Germinal center (tissue), 1 donor: ENCODE data around the gene ATP10A.

Experiments
- DNase-seq: peaks from one replicate; pipeline ENCODE4 v3.0.0; 2012; ENCODE audit warnings: mixed read lengths, low spot score

The ATP10A gene

DNA sequence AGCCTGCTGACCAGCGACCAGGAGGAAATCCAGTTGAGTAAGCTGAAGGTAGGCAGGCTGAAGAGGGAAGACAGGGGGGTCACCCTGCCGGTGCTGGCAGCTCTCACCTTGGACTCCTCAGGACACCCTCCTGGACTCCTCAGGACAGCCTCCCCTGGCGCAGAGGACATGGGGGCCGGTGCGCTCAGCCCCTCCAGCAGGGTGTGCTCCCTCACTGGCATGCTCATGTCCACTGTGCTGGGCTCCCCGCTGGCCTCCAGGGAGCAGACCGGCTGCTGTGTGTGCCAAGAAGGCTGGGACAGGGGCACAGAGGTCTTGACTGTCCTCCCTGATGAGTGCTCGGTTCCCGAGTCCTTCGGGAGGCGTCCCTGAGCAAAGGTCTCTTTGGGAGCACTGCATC is 183.6 kb downstream of the ATP10A start:
- no peak for DNase-seq

DNA sequence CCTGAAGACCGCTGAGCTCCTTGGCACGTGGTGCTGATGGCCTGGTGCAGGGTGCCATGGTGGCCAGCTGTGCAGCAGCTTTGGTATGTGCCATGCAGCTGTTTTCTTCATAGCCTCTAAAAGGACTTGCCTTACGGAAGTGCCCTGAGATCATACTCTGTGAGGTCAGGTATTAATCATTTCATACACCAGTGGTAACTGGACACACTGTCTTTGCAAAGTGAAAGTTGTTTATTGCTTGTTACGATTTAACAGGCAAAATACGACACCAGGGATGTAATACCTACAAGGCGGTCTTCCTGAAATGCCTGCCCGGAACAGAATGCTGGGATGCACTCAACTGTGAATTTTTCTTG is 184.6 kb downstream of the ATP10A start:
- no peak for DNase-seq

DNA sequence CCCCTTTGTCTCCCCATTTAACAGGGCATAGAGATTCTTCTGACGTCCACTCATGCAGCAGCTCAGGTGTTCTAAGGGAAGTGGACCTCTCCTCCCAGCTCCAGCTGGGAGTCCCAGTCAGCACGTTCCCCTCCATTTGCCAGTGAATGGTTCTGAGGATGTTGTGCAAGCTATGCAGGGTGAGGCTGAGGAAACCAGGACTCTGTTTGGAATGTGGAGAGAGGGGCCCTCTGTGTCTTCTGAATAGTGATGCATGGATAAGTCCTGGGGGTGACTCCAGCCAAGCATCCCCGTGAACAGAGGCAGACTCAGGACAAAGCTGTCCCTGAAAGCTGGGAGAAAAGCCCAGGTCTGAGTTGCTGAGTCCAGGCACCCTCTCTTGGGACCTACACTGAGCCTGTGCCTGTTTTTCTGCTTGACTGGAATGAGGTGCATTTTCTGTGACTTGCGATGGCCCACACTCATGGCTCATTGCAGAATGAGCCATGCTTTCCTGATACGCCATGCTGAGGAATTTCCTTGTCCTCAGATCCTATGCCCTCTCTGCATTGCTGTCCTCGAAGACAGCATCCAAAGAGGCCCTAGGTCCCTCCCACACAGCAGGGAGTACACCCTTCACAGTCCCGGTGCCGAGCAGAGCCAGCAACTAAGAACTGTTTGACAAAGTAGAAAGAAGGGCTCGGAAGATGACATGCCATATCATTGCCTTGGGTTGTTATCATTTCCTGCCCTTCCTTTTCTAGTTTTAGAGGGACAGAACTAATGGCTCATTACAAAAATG is 185.2 kb downstream of the ATP10A start:
- DNase-seq, result no peak

DNA sequence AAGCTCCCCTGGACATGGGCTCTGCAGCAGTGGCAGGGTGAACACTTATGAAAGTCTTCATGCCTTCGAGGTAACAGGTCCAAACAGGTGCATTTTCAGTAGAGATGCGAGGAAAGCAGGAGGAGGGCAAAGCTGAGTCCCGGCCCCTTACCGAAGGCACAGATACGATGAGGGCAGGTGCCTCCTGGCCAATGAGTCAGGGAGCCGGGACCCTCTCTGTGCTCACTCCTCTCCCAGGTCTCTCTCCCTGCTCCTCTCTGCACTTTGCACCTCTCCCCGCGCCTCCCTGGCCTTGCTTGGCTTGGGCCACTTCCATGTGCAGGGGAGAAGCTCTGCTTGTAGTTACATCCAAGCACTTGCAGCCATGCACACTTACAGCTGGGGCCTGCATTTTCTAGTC is 187.1 kb downstream of the ATP10A start:
- DNase-seq, result no peak

DNA sequence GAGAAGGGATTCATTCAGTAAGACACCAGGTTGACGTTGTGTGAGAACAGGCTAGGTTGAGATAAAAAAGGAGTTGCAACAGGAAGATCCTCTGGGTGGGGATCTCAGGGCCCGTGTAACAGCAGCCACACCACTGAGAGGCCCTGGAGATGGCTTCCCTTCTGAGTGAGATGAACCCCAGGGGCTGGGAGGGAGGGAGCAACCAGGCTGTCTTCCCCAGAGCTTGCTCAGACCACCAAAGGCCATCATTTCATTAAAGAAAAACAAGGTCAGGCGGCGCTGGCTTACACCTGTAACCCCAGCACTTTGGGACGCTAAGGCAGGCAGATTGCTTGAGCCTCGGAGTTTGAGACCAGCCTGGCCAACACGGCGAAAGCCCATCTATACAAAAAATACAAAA is 187.7 kb downstream of the ATP10A start:
- DNase-seq, result no peak

DNA sequence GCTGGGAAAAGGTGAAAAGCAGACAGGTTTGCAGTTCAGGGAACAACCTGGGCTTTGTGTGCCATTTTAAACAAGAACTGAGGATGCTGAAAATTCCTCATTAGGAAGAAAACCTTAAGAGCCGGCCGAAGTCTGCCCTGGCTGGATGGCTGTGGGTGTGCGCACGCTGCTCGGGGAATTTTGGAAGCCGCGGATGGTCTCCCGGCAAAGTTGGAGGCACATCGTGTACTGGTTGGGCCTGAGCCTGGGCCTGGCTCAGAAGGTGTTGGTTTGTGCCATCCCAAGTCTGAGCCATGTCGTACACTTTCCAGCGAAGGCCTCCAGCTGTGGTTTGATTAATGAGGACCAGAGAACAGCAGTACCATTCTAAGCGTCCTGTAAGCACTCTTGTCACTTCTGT is 188.2 kb downstream of the ATP10A start:
- no peak for DNase-seq

DNA sequence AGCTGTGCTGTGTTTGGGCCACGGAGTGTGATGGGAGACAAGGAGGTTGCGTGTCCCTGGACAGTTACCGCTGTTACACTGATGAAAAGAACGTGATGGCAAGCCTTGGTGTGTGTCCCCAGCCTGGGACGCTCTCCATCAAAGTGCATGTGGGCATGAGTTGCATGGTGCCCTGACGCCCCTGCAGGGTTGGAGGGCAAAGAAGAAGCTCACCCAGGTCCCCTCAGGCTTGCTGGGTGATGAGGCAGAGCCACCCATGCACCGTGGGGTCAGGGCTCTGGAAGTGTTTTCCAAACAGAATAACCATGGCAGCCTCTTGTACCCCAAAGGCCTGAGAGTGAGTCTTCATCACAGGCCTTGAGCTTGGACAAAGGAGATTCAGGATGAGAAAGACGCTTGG is 189.2 kb downstream of the ATP10A start:
- no peak for DNase-seq

DNA sequence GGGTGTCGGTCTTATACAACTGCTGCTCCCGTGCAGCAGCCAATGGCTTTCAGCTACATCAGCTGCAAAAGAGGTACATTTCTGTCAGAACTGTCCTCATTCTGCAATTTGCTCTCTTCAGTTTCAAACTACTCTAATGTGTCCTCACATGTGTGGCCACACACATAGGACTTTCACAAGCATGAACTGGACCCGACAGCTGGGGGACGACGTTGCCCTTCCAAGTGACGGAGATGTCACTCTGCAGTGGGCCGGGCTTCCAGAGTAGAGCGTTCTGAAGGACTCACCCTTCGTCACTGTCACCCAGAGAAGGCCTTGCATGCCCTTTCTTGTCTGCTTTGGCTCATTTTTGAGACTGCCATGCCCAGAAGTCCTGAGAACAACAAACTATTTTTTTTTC is 189.8 kb downstream of the ATP10A start:
- DNase-seq, result no peak

DNA sequence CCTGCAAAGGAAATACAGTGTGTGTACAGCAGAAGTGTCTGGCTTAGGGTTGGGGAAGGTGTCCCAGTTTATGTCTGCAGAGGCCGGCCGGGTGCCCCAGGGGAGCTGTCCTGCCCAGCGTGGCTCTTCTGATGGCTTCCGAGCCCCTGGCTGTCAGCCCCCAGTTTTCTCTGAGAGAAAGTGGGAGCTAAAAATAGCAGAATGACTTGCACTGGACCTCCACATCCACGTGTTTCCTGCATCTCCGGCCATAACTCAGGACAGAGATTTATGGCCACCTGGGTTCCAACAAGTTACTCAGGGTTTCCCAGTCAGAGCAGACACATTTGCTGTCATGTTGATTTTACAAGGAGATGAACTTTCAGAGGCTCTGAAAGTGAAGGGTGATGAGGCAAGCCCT is 192.0 kb downstream of the ATP10A start:
- no peak for DNase-seq

DNA sequence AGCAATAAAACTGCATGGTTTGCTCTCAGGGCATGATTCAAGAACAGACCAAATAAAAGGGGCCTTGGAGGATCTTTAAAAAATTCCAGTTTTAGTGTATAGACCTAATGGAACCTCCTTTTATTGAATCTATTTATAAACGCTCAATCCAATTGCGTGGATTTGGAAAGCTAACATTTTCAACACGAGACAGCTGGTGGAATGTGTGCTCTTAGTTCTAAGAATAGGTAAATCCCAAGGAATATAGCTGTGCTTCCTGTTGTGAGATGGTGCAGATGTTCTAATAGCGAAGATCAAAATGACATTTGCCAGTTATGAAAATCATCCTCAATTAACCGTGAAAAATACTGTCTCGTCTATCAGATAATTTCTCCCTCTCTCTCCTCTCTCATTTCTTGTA is 192.5 kb downstream of the ATP10A start:
- DNase-seq, result no peak

DNA sequence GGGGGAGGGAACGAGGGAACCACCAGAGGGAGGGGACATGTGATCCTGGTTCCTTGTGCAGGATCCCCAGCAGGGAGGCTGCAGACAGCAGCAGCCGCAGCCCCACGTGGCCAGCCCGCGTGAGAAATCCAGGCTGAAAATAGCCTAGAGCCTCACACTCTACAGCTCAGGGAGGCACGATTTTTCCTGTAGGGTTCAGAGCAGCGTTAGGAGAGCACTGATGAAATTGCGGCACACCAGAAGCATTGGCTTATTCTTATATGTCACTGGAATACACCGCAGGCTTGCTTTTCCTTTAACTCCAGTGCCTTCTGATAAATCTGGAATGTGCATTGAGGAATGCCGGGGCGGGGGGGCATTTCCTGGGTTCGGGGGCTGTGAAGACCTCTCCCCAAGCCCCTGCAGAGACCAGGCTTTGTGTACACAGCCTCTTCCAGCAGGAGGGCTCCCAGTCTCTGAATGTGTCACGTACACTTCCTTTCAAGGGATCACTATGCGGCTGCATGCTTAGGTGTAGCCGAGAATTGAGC is 193.0 kb downstream of the ATP10A start:
- no peak for DNase-seq

DNA sequence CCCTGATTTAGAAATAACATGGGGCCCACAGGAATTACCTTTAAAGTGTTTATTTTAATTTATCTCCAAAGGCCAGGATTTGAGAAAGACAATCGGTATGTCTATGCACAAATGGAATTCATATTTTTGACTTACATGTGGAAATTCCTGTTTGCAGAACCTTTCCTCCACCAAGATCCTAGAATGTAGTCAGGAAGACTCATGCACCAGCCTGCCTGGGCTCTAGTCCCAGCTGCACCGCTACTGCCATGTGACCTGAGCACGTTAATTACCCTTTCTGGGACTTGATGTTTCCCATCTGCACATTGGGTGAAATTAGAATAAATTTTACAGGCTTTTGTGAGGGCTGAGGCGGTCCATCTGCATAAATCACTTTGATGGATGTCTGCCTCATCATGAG is 194.2 kb downstream of the ATP10A start:
- no peak for DNase-seq

DNA sequence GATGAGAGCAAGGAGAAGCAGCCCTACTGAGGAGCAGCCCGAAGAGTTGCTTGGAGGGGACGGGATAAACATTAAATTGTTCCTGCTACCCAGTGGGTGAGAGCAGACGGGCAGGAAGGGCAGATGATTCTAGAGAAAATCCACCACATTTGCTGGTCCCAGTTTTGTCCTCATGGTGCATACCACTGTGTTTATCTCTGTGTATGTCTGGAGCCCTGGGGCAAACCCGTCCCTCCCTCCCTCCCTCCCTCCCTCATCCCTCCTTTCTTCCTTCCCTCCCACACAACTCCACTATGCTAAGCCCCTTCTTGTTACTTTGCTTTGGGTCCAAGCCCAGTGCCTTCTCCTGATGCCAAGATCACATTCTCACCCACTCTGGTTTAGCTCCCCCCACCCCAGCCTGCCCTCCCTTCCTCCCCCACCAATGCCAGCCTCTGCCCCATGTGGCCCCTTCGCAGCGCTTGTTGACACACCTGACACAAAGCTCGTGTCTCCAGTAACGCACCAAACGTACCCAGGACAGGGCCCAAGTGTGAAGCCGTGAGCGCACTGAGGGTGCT is 194.8 kb downstream of the ATP10A start:
- DNase-seq, result no peak

DNA sequence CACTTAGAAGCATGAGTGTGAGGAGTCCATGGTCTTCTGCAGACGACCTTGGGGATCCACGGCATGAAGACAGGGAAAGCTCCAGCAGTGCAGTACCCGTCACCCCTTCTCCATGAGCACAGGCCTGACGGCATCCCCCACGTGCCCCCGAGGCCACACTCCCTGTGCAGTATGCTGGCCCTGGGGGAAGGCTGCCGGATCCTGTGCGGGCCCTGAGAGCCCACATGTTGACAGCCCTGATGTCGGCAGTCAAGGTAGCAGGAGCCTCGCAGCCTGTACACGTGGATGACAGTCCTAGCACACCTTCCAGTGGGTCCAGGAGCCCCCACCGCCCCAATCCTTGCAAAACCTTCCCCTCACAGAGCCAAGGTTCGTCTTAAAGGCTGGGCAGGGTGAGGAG is 195.3 kb downstream of the ATP10A start:
- DNase-seq, result no peak

DNA sequence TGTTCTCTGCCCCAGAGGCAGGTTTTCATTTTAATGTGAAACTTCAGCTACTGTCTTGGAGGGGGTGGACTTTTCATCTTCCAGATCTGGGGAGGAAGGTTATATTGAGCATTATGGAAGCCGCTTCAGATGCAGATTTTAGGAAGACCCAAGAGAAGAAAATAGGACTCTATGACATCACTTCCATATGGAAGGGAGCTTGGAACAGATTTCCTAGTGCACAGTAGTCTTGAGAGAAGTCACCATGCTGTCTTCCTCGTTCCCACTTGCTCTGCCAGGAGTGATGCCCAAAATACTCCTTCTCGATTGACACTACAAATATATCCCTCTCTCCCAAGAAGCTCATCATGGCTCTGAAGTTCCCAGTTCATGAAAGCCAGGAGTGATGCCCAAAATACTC is 197.2 kb downstream of the ATP10A start:
- no peak for DNase-seq

DNA sequence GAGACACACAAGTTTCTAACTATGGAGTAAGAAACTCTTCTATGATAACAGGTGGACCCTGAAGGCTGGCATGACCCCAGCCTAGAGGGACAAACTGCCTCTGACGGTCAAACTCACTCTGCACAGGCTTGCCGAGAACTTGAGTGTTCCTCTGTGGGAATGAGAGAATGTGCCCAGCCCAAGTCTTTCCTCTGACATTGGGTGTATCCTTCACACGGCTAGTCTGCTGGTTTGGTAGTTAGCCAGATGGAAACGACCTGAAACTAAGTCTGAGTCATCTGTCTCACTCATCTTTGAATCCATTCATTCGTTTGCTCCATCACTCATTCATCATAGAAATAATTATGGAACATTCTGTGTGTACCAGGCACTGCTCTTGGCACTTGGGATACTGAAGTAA is 198.4 kb downstream of the ATP10A start:
- no peak for DNase-seq

DNA sequence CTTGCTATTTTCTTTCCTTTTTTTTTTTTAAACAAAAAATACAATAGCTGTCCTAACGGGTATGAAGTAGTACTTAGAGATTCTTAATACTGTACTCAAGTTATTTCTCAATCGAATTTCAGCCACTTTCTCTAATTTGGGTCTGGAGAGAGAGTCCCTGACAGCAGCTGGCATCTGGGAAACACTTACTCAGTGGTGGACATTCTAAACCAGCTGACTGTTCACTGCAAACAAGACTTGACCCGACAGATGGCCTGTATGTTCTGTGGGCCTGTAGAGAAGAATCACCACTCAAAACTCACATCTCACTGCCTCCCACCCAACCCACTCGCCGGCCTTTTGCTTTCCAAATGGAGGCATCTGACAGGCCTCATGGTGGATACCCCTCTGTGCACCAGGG is 199.6 kb downstream of the ATP10A start:
- no peak for DNase-seq

DNA sequence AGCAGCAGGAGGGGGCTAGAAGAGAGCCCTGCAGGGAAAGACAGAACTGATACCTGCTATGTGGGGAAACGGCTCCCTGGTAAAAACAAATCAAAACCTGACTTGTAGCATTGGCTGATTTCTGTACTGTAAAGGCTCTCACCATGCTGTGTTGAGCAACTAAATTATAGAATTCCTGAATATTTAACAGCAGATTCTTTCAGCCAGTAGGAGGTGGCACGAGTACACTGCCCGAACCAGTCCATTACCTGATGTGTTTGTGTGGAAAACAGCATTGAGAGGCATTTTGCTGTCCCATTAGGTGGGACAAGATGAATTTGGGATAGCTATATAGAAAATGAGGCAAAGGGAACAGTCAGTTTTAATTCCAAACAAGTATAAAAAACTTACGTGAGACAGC is 201.2 kb downstream of the ATP10A start:
- no peak for DNase-seq

DNA sequence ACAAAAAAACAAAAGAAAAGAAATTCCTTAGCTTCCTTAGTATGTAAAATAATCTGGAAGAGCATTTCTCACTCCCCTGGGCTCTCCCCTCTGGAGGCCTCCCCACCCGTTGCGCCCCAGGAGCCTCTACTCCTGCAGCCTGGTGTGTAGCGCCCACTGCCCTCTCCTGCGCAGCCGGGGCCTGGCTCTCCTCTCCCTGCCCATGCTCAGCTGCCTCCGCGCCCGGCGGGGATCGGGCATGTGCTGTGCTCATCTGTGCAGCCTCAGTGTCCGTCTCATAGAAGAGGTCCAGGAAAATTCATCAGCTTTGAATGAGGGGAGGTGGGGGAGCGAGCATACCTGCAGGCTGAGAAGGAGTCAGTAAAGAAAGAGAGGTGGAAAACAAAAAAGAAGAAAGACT is 203.9 kb downstream of the ATP10A start:
- DNase-seq, result no peak

DNA sequence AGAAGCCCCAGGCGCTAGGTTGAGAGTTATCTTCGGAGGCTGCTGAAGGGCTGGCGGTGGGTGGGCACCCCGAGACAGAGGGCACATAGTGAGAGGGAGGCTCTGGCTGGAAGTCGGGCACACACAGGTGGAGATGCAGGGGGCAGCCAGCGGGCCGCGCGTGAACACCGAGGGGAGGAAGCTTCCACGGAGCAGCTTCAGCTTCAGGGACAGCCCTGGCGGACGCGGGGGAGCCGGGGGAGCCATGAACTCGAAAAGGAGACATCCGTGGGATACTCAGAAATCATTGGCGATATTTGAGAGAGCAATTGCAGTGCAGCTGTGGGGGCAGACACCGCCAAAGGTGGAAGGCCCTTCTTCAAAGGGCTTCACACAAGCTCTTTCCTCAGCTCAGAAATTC is 204.6 kb downstream of the ATP10A start:
- no peak for DNase-seq

DNA sequence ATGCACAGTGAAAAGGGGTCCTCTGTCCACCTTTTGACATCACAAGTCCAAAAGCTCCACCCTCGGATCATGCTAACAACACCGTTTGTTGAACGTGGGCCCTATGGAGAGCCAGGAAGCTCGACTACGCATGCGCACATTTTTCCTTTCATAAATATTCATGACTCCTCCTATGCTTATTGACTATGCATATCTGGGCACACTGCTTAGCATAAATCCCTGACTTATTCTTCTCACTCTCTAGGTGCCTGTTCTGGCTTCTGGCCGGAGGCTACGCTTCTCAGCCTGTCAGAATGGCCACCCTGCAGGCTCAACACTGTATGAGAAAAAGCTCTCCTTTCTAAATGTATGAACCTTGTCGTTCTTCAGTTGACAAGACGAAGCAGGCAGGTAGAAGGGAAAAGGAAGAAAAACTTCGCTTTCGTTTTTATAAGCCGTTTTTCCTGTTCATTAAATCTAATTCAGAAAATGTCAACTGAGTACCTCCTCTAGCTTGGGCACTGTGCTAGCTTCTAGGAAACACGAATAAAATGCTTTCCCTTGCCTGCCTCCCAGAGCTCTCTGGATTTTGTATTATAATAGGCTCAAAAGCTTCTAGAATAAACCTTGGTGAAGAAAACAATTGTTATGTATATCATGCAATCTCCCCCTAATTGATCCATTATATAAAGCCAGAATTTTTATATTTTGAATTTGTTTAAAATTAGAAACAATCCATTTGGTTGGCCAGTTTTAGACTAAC is 207.7 kb downstream of the ATP10A start:
- DNase-seq, result no peak

DNA sequence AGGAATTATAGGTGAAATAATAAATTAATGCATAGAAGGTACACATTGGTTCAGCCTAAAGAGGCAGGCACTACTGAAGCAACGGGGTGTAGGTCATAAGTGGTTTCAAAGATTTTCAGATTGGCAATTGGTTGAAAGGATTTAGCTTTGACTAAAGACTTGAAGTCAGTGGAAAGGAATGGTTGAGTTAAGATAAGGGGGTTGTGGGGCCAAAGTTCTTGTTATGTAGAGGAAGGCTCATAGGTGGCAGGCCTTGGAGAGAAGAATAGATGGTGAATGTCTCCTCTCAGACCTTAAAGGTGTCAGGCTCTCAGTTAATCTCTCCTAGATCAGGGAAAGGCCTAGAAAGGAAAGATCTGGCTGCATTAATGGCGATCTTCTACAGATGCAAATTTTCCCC is 209.8 kb downstream of the ATP10A start:
- DNase-seq, result no peak

DNA sequence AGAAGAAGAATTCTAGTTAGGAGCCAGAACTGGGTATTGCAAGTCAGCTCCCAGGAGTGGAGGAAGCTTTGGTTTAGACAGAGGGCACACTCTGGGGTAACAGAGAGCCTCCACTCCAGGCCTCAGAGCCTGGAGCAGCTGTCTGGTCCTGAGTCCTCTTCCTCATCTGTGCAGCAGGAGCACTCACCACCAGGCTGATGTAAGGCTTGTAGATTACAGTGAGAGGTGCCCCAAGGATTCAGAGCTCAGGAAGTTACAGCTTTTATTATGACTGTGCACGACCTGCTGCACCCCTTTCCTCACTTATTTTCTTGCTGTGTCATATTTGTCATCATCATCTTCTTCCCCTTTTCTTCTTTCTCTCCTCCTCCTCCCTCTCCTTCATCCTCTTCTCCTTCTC is 210.4 kb downstream of the ATP10A start:
- no peak for DNase-seq
